Medulla oblongata (tissue), 1 donor: ENCODE data around the gene RANBP9.
A peak's percentile ranks its signal among the peaks of the same experiment; 100 is the strongest.

Experiments
- DNase-seq: peaks from one replicate; pipeline ENCODE4 v3.0.0-alpha.2; 2015; ENCODE audit errors: extremely low spot score

The RANBP9 gene

GRCh38 chr6:13604135-13604534 is 107.5 kb downstream of the RANBP9 start:
- no peak for DNase-seq

- no peak for DNase-seq
These were observed 111.6 kb downstream of the RANBP9 start for GRCh38 chr6:13600036-13600435.

GRCh38 chr6:13597073-13597472 is 114.6 kb downstream of the RANBP9 start:
- no peak for DNase-seq

GRCh38 chr6:13593720-13594119 is 117.9 kb downstream of the RANBP9 start:
- no peak for DNase-seq

GRCh38 chr6:13593103-13593502 is 118.5 kb downstream of the RANBP9 start:
- no peak for DNase-seq

GRCh38 chr6:13591205-13591921 is 120.3 kb downstream of the RANBP9 start:
- no peak for DNase-seq

DNA sequence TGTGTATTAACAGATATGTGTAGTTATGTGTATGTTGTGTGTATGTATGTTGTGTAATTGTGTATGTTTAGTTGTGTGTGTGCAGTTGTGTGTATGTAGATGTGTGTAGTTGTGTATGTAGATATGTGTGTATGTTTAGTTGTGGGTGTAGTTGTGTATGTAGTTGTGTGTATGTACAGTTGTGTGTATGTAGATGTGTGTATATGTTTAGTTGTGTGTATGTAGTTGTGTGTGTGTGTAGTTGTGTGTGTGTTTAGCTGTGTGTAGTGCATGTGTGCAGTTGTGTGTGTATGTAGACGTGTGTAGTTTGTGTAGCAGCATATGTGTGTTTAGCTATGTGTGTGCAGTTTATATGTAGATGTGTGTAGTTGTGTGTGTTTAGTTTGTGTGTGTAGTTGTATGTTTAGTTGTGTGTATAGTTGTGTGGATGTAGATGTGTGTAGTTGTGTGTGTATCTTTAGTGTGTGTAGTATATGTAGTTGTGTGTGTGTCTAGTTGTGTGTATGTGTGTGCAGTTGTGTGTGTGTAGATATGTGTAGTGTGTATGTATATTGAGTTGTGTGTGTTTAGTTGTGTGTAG is 121.0 kb downstream of the RANBP9 start:
- DNase-seq: no peak

GRCh38 chr6:13589801-13590200 is 121.8 kb downstream of the RANBP9 start:
- no peak for DNase-seq

- DNase-seq: no peak
These were observed 124.8 kb downstream of the RANBP9 start for GRCh38 chr6:13586603-13587542.

DNA sequence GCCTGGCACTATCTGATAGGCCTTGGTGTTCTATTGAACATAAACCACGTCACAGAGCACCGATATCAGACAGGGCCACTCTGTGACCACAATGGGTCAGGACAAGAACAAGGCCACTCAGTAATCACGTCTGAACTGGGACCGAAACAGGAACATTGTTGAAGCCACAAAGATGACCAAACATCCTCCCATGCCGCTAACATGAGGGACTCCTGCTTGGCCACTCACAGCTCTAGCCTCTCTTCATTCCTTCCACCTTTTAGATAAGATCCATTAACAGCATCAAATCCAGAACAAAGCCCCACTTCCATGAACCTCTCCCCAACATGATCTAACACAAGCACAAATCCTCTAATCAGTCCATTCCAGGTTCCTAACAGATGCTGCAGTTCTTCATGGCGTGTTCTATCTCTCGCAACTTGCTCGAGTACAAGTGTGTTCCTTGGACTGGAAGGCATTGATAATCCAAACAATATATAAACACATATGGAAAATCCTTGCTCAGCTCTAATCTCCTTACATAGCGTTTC is 129.9 kb downstream of the RANBP9 start:
- DNase-seq: peak; percentile 70

GRCh38 chr6:13579911-13580310 is 131.7 kb downstream of the RANBP9 start:
- no peak for DNase-seq

DNA sequence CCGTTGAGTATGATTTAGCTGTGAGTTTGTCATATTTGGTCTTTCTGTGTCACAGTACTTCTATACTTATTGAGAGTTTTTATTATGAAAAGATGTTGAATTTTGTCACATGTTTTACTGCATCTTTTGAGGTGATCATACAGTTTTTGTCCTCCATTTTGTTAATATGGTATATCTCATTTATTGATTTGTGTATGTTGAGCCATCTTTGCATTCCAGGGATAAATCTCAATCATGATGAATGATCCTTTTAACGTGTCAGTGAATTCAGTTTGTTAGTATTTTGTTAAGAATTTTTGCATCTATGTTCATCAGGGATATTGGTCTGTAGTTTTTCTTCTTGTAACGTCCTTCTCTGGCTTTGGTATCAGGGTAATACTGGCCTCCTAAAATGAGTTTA is 133.7 kb downstream of the RANBP9 start:
- DNase-seq: no peak

DNA sequence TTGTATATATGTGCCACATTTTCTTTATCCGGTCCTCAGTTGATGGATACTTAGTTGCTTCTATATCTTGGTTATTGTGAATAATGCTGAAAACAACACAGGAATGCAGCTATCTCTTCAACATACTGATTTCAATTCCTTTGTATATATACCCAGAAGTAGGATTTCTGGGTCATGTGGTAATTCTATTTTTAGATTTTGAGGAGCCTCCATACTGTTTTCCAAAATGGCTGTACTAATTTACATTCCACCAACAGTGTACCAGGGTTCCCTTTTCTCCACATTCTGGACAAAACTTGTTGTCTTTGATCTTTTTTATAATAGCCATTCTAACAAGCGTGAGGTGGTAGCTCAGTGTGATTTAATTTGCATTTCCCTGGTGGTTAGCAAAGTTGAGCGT is 135.6 kb downstream of the RANBP9 start:
- no peak for DNase-seq

DNA sequence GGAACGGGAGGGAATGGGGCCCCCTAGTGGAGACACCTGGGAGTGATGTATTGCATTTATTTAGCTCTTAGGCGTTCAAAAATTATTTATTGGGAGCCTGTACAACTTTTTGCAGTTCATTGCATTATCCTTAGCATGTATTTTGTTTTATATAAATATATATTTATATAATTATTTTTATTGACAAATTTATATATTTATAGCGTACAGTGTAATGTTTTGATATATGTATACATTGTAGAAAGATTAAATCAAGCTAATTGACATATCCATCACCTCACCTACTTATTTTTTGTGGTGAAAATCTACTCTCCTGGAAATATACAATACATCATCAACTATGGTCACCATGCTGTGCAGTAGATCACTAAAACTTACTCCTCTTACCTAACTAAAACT is 136.3 kb downstream of the RANBP9 start:
- DNase-seq: no peak

GRCh38 chr6:13574571-13575376 is 136.9 kb downstream of the RANBP9 start, which contains the start of gene SIRT5:
SIRT5 (plus strand) TSS chr6:13574601; CDS start chr6:13584111, 9,510 bp downstream.
- DNase-seq: peak; percentile 73

GRCh38 chr6:13574149-13574570 is 137.5 kb downstream of the RANBP9 start:
- DNase-seq: peak; percentile 94

DNA sequence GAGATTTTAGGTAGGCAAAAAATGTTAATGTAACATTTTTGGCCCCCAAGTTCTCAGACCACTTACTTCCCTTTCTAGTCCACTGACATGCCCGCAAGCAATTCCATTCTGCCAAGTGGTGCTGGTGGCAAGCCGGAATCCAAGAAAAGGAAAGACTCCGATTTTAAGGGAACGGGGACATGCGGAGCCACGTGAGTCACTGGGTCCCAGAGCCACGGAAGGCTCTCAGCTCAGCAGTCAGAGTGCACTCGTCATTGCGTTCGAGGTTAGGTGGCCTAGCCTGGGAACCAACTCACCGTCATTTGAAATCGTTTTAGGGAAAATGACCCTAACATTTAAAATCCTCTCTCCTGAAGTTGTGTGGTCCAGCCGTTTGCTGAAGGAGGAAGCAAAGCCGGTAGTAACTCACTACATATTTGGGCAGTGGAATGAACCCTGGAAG is 137.9 kb downstream of the RANBP9 start:
- peak; percentile 61 for DNase-seq

- no peak for DNase-seq
These were observed 138.5 kb downstream of the RANBP9 start for GRCh38 chr6:13572951-13573654.

- no peak for DNase-seq
These were observed 139.4 kb downstream of the RANBP9 start for GRCh38 chr6:13572240-13572639.
